HG03159 (cell line): ENCODE results near the gene PCCA.
"Not testable (repeated sequence)": the region's sequence is repeated elsewhere in the genome, so short reads cannot be mapped to it uniquely, and the experiment has no call there.

Experiments
- ATAC-seq: cut with Tn5 transposase; IDR thresholded peaks from one replicate; pipeline ENCODE4 v1.9.1; 2021; ENCODE audit warnings: mild to moderate bottlenecking, moderate library complexity; ENCODE audit not compliant: unreplicated experiment

PCCA gene

DNA sequence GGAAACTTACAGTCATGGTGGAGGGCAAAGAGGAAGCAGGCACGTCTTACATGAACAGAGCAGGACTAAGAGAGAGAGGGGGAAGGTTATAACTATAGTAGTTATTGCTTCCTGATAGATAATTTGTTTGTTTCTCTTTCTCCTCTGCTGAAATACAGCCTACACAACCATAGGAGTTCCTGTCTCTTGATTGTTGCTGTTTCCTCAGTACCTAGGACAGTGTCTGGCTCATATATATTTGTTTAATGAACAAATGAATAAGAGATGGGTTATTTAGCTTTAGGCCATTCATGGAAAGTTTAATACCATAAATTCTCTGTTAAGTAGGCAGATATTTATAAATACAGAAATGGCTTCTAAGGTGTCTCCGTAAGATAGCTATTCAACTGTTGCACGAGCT is 95.2 kb downstream of the PCCA start:
- no peak for ATAC-seq

GRCh38 chr13:100195568-100195967 is 106.7 kb downstream of the PCCA start:
- ATAC-seq = no peak

- no peak for ATAC-seq
Observed at GRCh38 chr13:100196375-100196774, 107.5 kb downstream of the PCCA start.

DNA sequence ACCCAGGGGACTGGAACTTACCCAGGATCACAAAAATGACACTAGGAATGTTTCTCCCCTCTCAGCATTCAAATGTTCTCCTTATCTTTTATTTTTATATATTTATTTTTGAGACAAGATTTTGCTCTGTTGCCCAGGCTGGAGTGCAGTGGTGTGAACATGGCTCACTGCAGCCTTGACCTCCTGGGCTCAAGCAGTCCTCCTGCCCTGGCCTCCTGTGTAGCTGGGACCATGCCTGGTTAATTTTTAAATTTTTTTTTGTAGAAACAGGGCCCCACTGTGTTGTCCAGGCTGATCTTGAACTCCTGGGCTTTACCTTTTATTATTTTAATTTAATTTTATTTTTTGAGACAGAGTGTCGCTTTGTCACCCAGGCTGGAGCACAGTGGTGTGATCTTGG is 108.2 kb downstream of the PCCA start:
- ATAC-seq = no peak

GRCh38 chr13:100197591-100198365 is 108.9 kb downstream of the PCCA start:
- no peak for ATAC-seq

GRCh38 chr13:100203696-100204367 is 114.9 kb downstream of the PCCA start:
- ATAC-seq = peak; percentile 77

DNA sequence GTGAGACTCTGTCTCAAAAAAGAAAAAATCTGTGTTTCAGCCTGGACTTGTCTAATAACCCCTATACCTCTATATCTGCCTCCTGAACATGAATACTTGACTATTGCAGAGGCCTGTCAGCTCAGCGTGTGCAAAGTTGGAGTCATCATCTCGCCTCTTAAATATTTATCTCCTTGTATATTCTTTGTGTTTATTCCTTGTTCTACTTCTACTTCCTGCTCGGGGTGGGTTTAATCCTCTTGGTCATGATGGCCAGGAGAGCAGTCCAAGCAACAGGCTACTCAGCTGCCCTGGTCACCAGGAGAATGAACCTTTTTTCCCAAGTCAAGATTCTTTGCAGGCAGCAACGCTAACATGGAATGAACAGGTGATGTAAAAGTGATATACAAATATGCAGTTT is 119.1 kb downstream of the PCCA start:
- ATAC-seq = no peak

DNA sequence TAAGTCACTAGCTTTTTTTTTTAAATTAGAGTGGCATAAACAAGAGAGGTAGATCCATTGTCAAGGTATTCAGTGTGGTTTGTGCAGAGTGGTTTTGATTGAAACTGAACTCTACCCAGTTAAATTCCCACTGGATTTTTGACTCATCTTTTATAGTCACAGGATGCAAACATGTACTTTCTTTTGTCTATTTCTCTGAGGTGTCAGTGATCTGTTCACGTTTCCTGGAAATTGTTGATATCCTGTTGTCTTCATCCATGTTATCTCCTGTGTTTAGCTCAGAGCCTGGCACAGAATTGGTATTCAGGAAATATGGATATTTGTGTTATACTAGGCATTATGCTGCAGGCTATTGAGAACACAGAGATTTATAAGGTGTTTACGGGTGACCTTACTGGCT is 119.7 kb downstream of the PCCA start:
- ATAC-seq = no peak

- no peak for ATAC-seq
Observed at GRCh38 chr13:100209857-100210825, 121.2 kb downstream of the PCCA start.

DNA sequence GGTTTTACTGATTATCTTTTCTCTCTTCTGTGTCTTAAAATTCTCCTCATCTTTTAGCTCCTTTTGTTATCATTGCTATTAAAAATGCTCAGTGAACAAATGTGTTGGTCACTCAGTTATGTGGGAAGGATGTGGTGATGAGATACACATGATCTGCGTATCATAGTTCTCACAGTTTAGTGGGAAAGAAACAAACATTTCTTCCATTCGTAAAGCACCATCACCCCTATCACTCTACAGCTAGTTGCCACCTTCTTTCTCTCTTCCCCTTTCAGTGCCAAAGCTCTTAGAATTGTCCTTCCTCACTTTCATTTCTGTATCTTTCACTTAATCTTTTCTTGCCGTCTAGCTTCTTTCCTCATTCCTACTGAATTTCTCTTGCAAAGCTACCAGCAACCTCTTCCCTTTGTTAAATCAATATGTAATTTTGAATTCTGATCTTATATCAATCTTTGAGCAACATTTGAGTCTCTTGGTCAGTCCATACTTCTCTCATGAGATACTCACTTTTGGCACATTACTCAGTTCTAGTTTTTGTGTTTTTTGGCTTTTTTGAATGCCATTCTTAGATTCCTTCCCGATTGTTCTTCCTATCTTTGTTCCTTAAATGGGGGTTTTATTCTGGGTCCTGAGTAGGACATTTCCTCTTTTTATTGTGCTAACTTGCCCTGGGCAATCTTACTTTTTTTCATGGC is 122.3 kb downstream of the PCCA start:
- ATAC-seq = no peak

GRCh38 chr13:100212904-100213553 is 124.1 kb downstream of the PCCA start:
- ATAC-seq = no peak

GRCh38 chr13:100213576-100213975 is 124.7 kb downstream of the PCCA start:
- ATAC-seq = no peak

- no peak for ATAC-seq
Observed at GRCh38 chr13:100214886-100215285, 126.0 kb downstream of the PCCA start.

- no peak for ATAC-seq
Observed at GRCh38 chr13:100221166-100221565, 132.3 kb downstream of the PCCA start.

DNA sequence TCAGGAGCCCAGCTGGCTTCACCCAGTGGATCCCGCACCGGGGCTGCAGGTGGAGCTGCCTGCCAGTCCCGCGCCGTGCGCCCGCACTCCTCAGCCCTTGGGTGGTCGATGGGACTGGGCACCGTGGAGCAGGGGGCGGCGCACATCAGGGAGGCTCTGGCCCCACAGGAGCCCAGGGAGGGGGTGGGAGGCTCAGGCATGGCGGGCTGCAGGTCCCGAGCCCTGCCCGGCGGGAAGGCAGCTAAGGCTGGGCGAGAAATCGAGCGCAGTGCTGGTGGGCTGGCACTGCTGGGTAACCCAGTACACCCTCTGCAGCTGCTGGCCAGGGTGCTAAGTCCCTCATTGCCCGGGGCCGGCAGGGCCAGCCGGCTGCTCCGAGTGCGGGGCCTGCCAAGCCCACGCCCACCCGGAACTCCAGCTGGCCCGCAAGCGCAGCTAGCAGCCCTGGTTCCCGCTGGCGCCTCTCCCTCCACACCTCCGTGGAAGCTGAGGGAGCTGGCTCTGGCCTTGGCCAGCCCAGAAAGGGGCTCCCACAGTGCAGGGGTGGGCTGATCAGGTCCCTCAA is 135.2 kb downstream of the PCCA start:
- not testable (repeated sequence) for ATAC-seq

DNA sequence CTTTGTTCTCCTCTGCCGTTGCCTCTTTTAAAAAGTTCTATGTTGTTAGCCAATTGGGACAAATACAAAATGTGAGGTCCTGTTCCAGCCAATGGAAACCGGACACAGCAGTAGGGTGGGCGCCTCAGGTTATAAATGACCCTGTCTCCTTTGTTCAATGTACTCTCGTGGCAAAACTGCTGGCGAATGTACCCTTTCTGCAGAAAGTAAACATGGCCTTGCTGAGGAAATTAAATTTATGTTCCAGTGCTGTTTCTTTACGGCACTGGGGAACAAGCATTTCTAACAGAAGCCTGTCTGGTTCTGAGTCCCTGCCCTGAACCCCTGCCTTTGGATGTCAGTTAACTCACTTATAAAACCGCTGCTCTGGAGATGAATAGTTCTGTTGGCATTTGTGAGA is 140.7 kb downstream of the PCCA start:
- no peak for ATAC-seq

DNA sequence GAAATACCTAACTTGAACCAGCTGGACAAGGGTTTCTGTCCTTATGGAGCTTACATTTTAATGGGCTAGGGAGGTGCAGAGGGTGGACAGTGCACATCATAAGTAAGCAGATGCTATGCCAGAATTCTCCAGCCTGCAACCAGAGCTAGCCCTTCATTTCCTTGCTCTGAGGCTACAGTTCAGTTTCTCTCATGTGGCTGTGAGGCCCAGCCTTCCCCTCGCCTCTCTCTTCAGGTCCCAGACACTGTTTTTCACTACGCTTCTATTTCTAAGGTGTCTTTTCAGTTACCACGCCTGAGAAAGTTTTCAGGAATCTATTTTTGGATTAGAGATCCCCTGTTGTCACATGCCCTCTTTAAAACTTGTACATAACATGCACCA is 141.9 kb downstream of the PCCA start:
- ATAC-seq = no peak

GRCh38 chr13:100231176-100231575 is 142.3 kb downstream of the PCCA start:
- no peak for ATAC-seq

DNA sequence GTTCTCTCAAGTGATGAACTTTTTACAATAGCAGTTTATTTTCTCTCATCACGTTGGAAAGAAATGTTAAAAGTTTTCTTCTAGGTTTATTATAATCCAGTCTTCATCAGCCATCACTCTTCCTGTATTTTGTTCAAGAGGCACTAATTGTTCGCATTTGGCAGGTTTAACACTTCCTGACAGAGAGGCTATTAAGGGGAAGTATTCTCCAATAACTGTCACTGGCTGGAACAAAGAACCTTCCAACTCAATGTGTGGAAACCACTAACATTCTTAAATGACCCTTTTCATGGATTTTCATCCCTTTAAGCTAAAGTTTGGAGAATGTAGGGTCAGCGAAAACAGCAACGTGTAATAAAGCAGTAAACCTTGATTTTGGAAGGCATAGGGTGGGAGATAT is 145.1 kb downstream of the PCCA start:
- no peak for ATAC-seq

- ATAC-seq = no peak
Observed at GRCh38 chr13:100234524-100235136, 145.7 kb downstream of the PCCA start.
